HG02885 (cell line): ENCODE data around the gene CYP19A1.
A peak's percentile ranks its signal among the peaks of the same experiment; 100 is the strongest.
"Not testable (repeated sequence)": the region's sequence is repeated elsewhere in the genome, so short reads cannot be mapped to it uniquely, and the experiment has no call there.

Experiments
- ATAC-seq: cut with Tn5 transposase; IDR thresholded peaks from one replicate; pipeline ENCODE4 v1.9.1; 2021; ENCODE audit warnings: mild to moderate bottlenecking; ENCODE audit not compliant: unreplicated experiment, poor library complexity

CYP19A1 gene

GRCh38 chr15:51302480-51302879 is 35.9 kb downstream of the CYP19A1 start:
- no peak for ATAC-seq

GRCh38 chr15:51299187-51300015 is 39.0 kb downstream of the CYP19A1 start:
- ATAC-seq: no peak

GRCh38 chr15:51298620-51299019 is 39.8 kb downstream of the CYP19A1 start:
- no peak for ATAC-seq

- no peak for ATAC-seq
Observed at GRCh38 chr15:51290720-51291119, 47.7 kb downstream of the CYP19A1 start.

DNA sequence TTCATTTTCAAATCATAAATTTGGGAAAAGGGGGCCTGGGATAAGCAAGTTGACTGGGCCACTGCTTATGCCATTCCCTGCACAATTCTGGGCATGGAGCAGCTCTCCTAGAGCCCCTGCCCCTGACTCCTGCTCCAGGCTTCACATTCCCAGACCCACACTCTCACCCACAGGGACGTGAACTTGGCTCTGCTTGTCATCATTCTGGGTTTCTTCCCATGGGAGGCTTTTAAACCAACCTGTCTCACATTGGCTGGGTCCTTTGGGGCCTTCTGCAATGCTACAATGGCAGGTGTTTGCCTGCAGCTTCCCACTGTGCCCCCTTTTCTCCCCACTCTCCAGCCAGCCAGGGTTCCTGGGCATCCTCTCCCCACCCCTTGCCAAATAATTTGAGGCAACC is 49.1 kb downstream of the CYP19A1 start:
- ATAC-seq: no peak

DNA sequence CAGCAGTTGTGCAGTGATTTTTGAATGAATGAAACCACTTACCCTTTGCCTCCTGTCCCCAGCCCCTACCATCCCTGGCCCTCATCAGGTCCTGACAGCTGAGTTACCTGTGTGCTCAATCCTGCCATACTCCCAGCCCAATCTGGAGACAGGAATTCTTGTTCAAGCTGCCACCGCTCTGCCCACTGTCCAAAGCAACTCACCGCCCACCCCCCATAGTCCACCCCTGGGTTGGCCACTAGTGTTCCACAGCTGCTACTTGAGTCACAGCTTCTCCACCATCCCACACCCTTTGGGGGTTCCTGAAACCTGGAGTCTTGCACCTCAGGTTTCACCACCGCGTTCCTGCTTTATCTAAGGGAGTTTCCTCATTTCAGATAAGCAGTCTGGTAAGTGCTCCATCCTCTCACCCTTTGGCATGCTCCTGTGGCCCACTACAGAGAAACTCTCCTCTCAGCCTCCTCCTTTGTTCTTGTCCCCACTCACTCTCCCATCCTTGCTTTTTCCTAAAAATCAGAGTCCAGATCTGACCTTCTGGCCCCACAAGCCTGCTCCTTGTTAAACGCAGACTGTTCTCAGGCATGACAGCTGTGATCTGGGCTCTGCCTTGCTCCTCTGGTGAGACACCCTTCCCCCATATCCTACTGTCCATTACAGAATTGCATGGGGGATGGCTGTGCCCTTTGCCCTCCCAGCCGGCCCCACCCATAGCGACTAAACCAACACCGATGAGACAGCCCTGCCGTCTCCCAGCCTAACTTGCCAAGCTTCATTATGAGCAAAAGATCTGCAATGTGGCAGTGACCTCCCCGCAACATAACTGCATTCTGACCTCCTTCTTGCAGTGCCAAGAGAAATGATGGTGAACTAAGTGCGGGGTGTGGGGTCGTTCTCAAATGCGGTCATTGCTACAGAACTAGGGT is 50.0 kb downstream of the CYP19A1 start:
- ATAC-seq: no peak

DNA sequence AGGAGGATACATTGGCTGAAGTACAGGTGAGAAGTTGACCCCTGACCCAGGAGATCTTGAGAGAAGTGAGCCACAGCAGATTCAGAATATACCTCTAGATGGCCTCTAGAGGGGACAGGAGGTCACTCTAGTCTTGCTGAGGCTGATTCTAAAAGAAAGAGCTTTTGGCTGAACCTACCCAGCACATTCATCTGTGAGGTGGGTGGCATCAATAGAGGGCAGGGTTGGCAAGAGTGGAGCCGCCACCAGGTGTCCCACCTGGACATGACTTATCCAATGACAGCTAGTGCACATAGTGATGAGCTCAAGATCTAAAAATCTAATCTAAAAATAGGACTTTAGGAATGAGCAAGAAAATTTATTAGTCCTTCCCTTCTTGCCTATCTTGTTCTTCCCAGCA is 51.6 kb downstream of the CYP19A1 start:
- ATAC-seq: no peak

DNA sequence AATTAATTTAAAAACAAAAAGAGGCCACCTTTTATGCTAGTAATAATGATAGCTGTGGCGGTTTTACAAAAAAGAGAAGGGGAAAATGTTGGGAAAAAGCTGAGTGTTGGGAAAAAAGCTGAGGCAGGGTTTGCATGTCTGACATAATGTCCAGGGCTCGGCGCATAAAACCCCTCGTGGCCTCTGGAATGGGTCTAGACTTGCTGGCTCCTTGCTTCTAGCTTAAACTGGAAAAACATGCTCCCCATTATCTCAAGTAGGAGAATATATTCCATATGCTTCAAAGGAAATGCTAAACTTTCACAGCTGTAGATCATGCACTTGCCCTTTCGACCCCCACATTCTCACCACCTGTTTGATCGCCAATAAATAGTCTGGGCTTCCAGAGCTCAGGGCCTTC is 53.0 kb downstream of the CYP19A1 start:
- ATAC-seq: no peak

DNA sequence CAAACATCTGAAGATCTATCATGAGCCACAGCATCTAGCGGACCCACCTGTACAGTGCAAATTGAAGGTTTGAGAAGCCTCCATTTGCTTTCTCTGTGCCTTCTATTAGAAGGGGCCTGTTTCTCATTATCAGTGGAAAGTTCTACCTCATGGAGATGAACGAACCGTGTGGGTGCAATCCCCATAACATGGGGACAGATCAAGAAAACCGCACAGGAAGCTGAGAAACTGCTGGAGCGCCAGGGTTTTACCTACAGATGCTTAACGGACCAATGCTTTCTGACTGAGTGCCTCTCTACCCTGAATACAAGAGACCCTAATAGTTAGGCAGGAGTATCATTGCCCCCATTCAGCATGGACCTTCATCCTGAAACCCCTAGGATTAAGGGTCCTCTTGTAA is 53.5 kb downstream of the CYP19A1 start:
- ATAC-seq: no peak

DNA sequence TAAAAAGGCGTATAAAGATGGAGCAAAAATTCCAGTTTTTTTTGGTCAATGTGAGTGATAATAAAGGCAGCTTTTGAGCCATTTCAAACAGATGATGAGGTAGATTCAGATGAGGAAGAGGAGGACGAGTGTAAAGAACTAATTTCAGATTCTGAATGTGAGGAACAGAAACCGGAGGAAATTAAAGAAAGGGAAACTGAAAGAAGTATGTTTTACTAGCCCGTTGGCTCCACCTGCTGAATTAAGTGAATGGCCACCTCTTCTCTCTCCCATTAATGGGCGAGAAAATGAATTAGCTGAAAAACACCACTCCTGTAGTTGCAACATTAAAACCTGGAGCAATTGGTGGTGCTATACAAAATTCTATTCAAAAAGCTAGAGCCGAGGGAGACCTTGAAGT is 55.4 kb downstream of the CYP19A1 start:
- no peak for ATAC-seq

GRCh38 chr15:51282241-51282640 is 56.2 kb downstream of the CYP19A1 start:
- not testable (repeated sequence) for ATAC-seq

DNA sequence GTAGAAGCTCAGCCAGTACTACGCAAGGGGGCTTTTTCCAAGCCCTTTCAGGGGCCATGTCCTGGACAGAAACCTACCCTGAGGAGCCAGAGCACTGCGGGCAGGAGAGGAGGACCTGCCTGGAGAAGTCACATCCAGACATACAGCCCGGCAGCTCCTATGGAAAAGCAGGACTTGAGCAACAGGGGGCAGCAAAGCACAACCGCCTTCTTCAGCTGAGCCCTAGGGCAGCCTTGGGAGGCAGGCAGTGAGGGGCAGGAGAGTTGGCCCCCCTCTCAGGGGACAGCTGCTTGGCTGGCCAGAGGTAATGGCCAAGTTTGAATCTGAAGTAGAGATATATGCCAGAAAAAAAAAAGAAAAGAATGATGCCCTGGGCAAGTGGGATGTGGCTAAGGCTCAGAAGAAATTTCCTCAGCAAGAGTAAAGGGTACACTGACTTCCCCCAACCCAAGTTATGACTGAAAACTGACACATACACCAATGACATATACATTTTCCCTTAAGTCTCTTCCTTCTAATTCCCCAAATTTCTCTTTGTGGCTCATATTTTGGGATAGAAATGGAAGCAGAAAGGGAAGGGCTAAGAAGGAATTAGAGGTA is 56.9 kb downstream of the CYP19A1 start:
- peak; percentile 71 for ATAC-seq

DNA sequence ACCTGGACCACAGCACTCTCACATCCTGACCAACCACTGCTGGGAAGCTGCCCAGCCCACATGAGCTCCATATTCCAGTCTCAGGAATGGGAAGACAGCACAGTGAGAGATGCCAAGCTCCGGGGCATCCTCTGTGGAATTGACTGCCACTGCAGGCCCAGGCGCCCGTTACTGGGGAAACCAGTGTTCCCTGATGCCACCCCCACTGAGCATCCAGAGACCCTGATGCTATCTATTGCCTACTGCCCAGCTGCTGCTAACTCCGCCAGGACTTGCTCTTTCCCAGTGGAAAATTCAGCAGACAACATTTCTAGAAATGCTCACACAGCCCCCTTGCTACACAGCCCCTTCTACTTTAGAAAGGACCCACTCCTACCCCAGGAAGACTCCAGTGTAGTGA is 57.6 kb downstream of the CYP19A1 start:
- ATAC-seq: no peak

DNA sequence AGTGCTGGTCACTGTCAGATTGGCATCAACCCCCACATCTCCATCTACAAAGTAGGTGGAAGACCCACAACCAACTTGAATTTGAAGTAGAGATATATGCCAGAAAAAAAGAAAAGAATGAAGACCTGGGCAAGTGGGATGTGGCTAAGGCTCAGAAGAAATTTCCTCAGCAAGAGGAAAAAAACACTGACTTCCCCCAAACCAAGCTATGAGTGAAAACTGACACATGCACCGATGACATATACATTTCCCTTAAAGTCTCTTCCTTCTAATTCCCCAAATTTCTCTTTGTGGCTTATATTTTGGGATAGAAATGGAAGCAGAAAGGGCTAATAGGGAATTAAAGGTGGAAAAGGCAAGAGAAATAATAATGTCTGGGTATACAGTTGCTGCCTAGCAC is 59.0 kb downstream of the CYP19A1 start:
- no peak for ATAC-seq

GRCh38 chr15:51277101-51277500 is 61.3 kb downstream of the CYP19A1 start:
- no peak for ATAC-seq

- ATAC-seq: no peak
Observed at GRCh38 chr15:51274956-51275355, 63.4 kb downstream of the CYP19A1 start.

- ATAC-seq: no peak
Observed at GRCh38 chr15:51270706-51271105, 67.7 kb downstream of the CYP19A1 start.

GRCh38 chr15:51269496-51269895 is 68.9 kb downstream of the CYP19A1 start:
- ATAC-seq: no peak

DNA sequence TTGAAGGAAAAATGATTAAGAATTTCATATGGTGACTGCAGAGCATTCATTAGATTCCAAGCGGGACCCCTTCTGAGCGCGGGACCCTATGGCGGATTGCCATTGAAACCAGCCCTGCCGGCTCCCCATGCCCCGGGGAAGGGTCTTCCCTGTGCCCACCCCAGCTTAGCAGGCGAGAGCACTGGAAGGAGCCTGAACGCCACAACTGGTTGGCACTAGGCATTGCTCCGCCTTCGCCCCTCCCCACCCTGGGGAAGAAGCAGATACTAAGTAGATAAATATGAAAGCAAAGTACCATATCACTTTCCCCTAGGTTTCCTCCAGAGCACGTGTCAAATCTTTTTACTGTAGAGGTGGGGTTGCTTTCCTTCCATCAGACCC is 70.7 kb downstream of the CYP19A1 start:
- no peak for ATAC-seq

- ATAC-seq: no peak
Observed at GRCh38 chr15:51267051-51267702, 71.2 kb downstream of the CYP19A1 start.

- ATAC-seq: no peak
Observed at GRCh38 chr15:51266656-51267050, 71.7 kb downstream of the CYP19A1 start.
